Measurements from ENCODE around the gene KCNIP1.

DNA sequence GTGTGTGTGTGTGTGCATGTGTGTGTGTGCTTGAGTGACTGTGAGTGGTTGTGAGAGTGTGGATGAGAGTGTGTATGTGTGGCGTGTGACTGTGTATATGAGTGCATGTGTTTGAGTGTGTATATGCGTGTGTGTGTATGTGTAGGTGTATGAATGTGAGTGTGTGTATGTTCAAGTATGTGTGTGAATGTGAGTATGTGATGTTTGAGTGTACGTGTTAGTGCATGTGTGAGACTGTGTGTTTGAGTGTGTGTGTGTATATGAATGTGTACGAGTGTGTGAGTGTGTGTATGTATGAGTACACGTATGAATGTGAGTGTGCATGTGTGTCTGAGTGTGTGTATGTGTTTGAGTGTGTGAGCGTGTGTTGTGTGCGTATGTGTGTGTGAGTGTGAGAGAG is 47.8 kb downstream of the KCNIP1 start:
- no peak for TF ChIP-seq POLR2A (IDR thresholded peaks at IDR 0.05)
- TF ChIP-seq EP300 (IDR thresholded peaks at IDR 0.05), result no peak
- TF ChIP-seq, protein P1, sequence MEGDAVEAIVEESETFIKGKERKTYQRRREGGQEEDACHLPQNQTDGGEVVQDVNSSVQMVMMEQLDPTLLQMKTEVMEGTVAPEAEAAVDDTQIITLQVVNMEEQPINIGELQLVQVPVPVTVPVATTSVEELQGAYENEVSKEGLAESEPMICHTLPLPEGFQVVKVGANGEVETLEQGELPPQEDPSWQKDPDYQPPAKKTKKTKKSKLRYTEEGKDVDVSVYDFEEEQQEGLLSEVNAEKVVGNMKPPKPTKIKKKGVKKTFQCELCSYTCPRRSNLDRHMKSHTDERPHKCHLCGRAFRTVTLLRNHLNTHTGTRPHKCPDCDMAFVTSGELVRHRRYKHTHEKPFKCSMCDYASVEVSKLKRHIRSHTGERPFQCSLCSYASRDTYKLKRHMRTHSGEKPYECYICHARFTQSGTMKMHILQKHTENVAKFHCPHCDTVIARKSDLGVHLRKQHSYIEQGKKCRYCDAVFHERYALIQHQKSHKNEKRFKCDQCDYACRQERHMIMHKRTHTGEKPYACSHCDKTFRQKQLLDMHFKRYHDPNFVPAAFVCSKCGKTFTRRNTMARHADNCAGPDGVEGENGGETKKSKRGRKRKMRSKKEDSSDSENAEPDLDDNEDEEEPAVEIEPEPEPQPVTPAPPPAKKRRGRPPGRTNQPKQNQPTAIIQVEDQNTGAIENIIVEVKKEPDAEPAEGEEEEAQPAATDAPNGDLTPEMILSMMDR (IDR thresholded peaks at IDR 0.05), result no peak

Measured in gastroesophageal sphincter (tissue), 3 donors.